Neural cell (in vitro differentiated cells): ENCODE results near the gene FNDC8. TPM values are rescaled to one million over a fixed set of nuclear protein-coding genes. Genes with fewer than 3 reads are reported as not detected.

ENCODE experiments used
- H2AFZ ChIP-seq: fragments of 200-600, 300-800 bp; sonication (generic), shearing (Covaris generic); 2 replicates; pipeline ENCODE4 v1.6.0; 2014; ENCODE audit warnings: low read depth, mild to moderate bottlenecking, antibody characterized with exemption, low read length, moderate library complexity
- H3F3A ChIP-seq: fragments of 200-600 bp; shearing (Covaris generic); 2 replicates; pipeline ENCODE4 v1.6.1; 2016; ENCODE audit warnings: mild to moderate bottlenecking, moderate library complexity, mixed read lengths, antibody characterized with exemption, low read length; ENCODE audit not compliant: insufficient read depth, poor library complexity, severe bottlenecking
- H3K27ac ChIP-seq: fragments of 200-600, 300-800 bp; sonication (generic), shearing (Covaris generic); 2 replicates; pipeline ENCODE4 v1.5.1; 2014; ENCODE audit warnings: mild to moderate bottlenecking, low read length, moderate library complexity
- H3K27me3 ChIP-seq: fragments of 300-800, 200-600 bp; sonication (generic), shearing (Covaris generic); 2 replicates; pipeline ENCODE4 v1.6.0; 2014; ENCODE audit warnings: mild to moderate bottlenecking, low read depth, low read length, moderate library complexity; ENCODE audit not compliant: insufficient read depth
- H3K36me3 ChIP-seq: fragments of 300-800, 200-600 bp; sonication (generic), shearing (Covaris generic); 2 replicates; pipeline ENCODE4 v1.5.1; 2014; ENCODE audit warnings: mild to moderate bottlenecking, antibody characterized with exemption, low read length, moderate library complexity; ENCODE audit not compliant: insufficient read depth
- H3K4me2 ChIP-seq: fragments of 300-800, 200-600 bp; sonication (generic), shearing (Covaris generic); 2 replicates; pipeline ENCODE4 v1.6.0; 2014; ENCODE audit warnings: mild to moderate bottlenecking, low read length
- H3K4me3 ChIP-seq: fragments of 300-800, 200-600 bp; sonication (generic), shearing (Covaris generic); 2 replicates; pipeline ENCODE4 v1.5.1; 2014; ENCODE audit warnings: mild to moderate bottlenecking, low read length, moderate library complexity
- H3K79me2 ChIP-seq: fragments of 200-600 bp; shearing (Covaris generic); replicated peaks from 2 replicates; pipeline ENCODE4 v1.6.0; 2014; ENCODE audit warnings: mild to moderate bottlenecking, low read length, moderate library complexity; ENCODE audit not compliant: insufficient read depth
- H3K9ac ChIP-seq: fragments of 300-800, 200-600 bp; sonication (generic), shearing (Covaris generic); 2 replicates; pipeline ENCODE4 v1.6.1; 2016; ENCODE audit warnings: mild to moderate bottlenecking, low read length, mixed read lengths
- H3K9me2 ChIP-seq: fragments of 200-600 bp; shearing (Covaris generic); 2 replicates; pipeline ENCODE4 v1.6.1; 2016; ENCODE audit warnings: mild to moderate bottlenecking, low read length, mixed read lengths; ENCODE audit not compliant: insufficient read depth
- H3K9me3 ChIP-seq: fragments of 200-600, 300-800 bp; sonication (generic), shearing (Covaris generic); 2 replicates; pipeline ENCODE4 v1.6.1; 2016; ENCODE audit warnings: mild to moderate bottlenecking, mixed run types, low read length, moderate library complexity, mixed read lengths
- H4K20me1 ChIP-seq: fragments of 200-600 bp; shearing (Covaris generic); 2 replicates; pipeline ENCODE4 v1.6.1; 2016; ENCODE audit warnings: mild to moderate bottlenecking, mixed run types; ENCODE audit not compliant: insufficient read depth
- EP300 ChIP-seq: fragments of 450-650 bp; conservative IDR thresholded peaks from 2 replicates; pipeline ENCODE4 v1.6.1; 2014; ENCODE audit warnings: antibody characterized with exemption, mild to moderate bottlenecking, moderate library complexity; ENCODE audit not compliant: poor library complexity, severe bottlenecking
- EZH2 ChIP-seq: fragments of 200-600, 300-800 bp; shearing (Covaris generic), sonication (generic); IDR thresholded peaks from 2 replicates; pipeline ENCODE4 v1.6.1; 2014; ENCODE audit warnings: antibody characterized with exemption, low read length, borderline replicate concordance, mild to moderate bottlenecking; ENCODE audit not compliant: insufficient read depth, poor library complexity, severe bottlenecking
- MXI1 ChIP-seq: fragments of 450-650 bp; conservative IDR thresholded peaks from 2 replicates; pipeline ENCODE4 v1.6.1; 2014; ENCODE audit warnings: antibody characterized with exemption, mild to moderate bottlenecking; ENCODE audit not compliant: poor library complexity, severe bottlenecking
- POLR2AphosphoS5 ChIP-seq: IDR thresholded peaks from 2 replicates; pipeline ENCODE4 v1.6.1; 2012
- RAD21 ChIP-seq: fragments of 450-650 bp; conservative IDR thresholded peaks from 2 replicates; pipeline ENCODE4 v1.6.1; 2014; ENCODE audit warnings: antibody characterized with exemption, mild to moderate bottlenecking, moderate library complexity
- SMC3 ChIP-seq: fragments of 450-650 bp; conservative IDR thresholded peaks from 2 replicates; pipeline ENCODE4 v1.6.1; 2014; ENCODE audit warnings: antibody characterized with exemption, mild to moderate bottlenecking, moderate library complexity; ENCODE audit not compliant: poor library complexity
- TAF1 ChIP-seq: IDR thresholded peaks from 2 replicates; pipeline ENCODE4 v1.6.1; 2012; ENCODE audit warnings: low read depth
- polyA plus RNA-seq: library from polyadenylated mRNA; depleted of rRNA; stranded (reverse); fragments of >200 nt; gene quantifications from 2 replicates; pipeline ENCODE4 v1.2.3, GENCODE V29; 2014
- TF ChIP-seq, protein P1 (sequence below): IDR thresholded peaks from 2 replicates; pipeline ENCODE4 v1.6.1; 2012; ENCODE audit warnings: borderline replicate concordance
- TF ChIP-seq, protein P2 (sequence below): fragments of 450-650 bp; IDR thresholded peaks from 2 replicates; pipeline ENCODE4 v1.5.1; 2014; ENCODE audit warnings: antibody characterized with exemption, mild to moderate bottlenecking, moderate library complexity; ENCODE audit not compliant: poor library complexity, severe bottlenecking

FNDC8 gene
- polyA plus RNA-seq, 1 donor from 2014 or later: not detected

DNA sequence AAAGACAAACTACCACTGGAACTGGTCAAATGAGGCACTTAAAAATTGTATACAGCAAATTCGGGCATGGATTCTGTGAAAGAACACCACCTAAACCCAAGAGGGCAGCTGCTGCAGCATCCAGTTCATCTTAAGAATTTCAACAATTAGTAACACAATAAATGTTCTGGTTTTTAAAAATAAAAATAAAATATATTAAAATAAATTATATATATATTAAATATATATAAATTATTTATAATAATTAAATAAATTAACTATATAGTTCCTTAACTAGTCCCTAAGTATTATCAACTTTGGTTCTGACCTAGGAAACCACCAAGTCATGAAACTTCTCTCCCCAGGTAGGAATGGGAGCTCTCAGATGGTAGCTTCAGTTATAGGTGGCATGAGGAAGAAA, 44.5 kb upstream of the FNDC8 start:
- no peak overlapping the region for H3K4me3 ChIP-seq
- H3K79me2 ChIP-seq: no peaks in the 10 kb centered on the region
- H3K9ac ChIP-seq: no peak overlapping the region
- no peaks in the 10 kb centered on the region for H4K20me1 ChIP-seq
- H3K9me2 ChIP-seq: no peaks in the 10 kb centered on the region
- no peak for TF ChIP-seq POLR2AphosphoS5
- TF ChIP-seq TAF1: no peak
- TF ChIP-seq SMC3: no peak
- TF ChIP-seq MXI1: no peak
- TF ChIP-seq, protein P1, sequence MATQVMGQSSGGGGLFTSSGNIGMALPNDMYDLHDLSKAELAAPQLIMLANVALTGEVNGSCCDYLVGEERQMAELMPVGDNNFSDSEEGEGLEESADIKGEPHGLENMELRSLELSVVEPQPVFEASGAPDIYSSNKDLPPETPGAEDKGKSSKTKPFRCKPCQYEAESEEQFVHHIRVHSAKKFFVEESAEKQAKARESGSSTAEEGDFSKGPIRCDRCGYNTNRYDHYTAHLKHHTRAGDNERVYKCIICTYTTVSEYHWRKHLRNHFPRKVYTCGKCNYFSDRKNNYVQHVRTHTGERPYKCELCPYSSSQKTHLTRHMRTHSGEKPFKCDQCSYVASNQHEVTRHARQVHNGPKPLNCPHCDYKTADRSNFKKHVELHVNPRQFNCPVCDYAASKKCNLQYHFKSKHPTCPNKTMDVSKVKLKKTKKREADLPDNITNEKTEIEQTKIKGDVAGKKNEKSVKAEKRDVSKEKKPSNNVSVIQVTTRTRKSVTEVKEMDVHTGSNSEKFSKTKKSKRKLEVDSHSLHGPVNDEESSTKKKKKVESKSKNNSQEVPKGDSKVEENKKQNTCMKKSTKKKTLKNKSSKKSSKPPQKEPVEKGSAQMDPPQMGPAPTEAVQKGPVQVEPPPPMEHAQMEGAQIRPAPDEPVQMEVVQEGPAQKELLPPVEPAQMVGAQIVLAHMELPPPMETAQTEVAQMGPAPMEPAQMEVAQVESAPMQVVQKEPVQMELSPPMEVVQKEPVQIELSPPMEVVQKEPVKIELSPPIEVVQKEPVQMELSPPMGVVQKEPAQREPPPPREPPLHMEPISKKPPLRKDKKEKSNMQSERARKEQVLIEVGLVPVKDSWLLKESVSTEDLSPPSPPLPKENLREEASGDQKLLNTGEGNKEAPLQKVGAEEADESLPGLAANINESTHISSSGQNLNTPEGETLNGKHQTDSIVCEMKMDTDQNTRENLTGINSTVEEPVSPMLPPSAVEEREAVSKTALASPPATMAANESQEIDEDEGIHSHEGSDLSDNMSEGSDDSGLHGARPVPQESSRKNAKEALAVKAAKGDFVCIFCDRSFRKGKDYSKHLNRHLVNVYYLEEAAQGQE: no peak
- no peak for TF ChIP-seq EP300
- no peak for TF ChIP-seq EZH2
- no peak overlapping the region for H2AFZ ChIP-seq
- no peaks in the 10 kb centered on the region for H3K27me3 ChIP-seq
- no peaks in the 10 kb centered on the region for H3K9me3 ChIP-seq
- H3K27ac ChIP-seq: no peak overlapping the region
- H3F3A ChIP-seq: no peaks in the 10 kb centered on the region
- no peaks in the 10 kb centered on the region for H3K36me3 ChIP-seq
- H3K4me2 ChIP-seq: no peak overlapping the region

DNA sequence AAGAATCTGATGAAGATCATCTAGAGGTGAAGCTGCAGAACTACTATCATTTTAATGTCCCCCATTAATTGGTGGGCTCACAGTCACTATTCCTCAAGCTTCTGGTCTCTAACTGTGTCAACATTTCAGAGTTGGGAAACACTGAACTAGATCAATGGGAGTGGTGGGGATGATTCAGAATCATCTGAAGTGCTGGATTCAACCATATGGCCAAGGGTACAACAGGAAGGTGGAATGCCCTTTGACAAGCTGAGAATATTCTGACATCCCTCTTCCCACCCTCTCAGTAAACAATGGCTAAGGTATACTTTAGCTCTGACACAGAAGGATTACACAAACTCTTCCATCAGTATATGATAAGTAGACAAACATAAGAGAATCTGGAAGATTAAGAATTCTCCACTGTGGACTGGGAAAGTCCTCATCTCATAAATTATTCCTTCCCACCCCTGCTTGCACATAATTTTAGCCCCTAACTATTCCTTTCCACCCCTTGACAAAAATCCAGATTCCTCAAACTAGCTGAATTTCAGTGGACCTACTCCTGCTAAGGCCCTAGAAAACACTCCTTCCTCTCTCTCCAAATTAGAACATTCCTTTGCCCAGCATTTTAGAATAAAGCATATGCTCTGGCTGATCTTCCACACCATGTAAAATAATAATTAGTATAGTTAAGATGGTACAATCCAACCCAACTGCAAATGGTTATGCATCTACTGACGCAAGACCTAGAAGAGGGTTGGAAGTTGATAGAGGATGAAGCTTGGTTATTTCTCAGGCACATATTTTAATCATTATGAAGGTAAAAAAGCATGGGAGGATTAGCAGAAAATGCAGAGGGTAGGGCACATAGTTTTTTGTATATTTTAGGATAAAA, 41.6 kb upstream of the FNDC8 start:
- Histone ChIP-seq H3K27ac (no peak overlapping the region), H3K79me2 (peaks cover under 1% of the 10 kb centered on the region), H2AFZ (no peak overlapping the region), H3K27me3 (no peaks in the 10 kb centered on the region), H3F3A (no peaks in the 10 kb centered on the region), H3K9me3 (no peaks in the 10 kb centered on the region), H3K36me3 (no peaks in the 10 kb centered on the region), H3K4me3 (no peak overlapping the region), H4K20me1 (no peaks in the 10 kb centered on the region), H3K9ac (no peak overlapping the region), H3K4me2 (no peak overlapping the region), H3K9me2 (no peaks in the 10 kb centered on the region)
- TF ChIP-seq, protein P2, sequence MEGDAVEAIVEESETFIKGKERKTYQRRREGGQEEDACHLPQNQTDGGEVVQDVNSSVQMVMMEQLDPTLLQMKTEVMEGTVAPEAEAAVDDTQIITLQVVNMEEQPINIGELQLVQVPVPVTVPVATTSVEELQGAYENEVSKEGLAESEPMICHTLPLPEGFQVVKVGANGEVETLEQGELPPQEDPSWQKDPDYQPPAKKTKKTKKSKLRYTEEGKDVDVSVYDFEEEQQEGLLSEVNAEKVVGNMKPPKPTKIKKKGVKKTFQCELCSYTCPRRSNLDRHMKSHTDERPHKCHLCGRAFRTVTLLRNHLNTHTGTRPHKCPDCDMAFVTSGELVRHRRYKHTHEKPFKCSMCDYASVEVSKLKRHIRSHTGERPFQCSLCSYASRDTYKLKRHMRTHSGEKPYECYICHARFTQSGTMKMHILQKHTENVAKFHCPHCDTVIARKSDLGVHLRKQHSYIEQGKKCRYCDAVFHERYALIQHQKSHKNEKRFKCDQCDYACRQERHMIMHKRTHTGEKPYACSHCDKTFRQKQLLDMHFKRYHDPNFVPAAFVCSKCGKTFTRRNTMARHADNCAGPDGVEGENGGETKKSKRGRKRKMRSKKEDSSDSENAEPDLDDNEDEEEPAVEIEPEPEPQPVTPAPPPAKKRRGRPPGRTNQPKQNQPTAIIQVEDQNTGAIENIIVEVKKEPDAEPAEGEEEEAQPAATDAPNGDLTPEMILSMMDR: no peak
- TF ChIP-seq RAD21: no peak
- no peak for TF ChIP-seq POLR2AphosphoS5
- no peak for TF ChIP-seq SMC3
- TF ChIP-seq, protein P1: no peak
- no peak for TF ChIP-seq EZH2
- no peak for TF ChIP-seq MXI1
- no peak for TF ChIP-seq TAF1
- TF ChIP-seq EP300: no peak
